ENCODE data around the gene PEX3. TPM values are rescaled to one million over a fixed set of nuclear protein-coding genes. Genes with fewer than 3 reads are reported as not detected.

Gene PEX3
- total and polyA plus RNA-seq, 2 experiments from 2014 or later = 13.8 to 19.4 TPM

DNA sequence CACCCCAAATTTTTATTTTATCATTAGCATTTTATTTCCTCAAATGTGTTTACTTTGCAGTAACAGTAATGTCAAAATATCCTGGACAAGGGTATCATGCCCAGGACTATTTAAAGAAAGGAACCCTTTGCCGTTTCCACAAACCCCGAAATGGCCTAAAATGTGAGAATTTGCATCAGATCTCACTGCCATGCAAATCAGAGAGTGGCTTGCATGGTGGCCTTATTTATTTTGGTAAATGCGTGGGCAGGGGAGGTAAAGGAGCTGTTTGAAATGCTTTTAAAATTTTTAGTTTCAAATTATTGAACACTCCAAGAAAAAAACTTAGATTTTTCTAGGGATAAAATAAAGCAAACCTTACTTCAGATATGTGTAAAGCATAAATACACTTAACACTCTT lies 43.9 kb upstream of the PEX3 start:
- no peak overlapping the region for H3K27ac ChIP-seq (ENCODE audit: low read depth)
- peaks cover 19% of the 10 kb centered on the region; the same call in 2 of the 3 replicates for H3K4me1 Mint-ChIP-seq
- no peak overlapping the region for H2AFZ ChIP-seq
- H3K4me2 ChIP-seq = no peak overlapping the region
- H3K9me3 Mint-ChIP-seq = no peaks in the 10 kb centered on the region
- DNase-seq (ENCODE audit: low spot score) (no peak), ATAC-seq (no peak)
- H3K79me2 ChIP-seq (replicated peaks; ENCODE audit: insufficient read depth) = no peaks in the 10 kb centered on the region
- no peaks in the 10 kb centered on the region for H3K27me3 ChIP-seq (ENCODE audit: insufficient read depth)
- 0 out of 2 replicates have a peak, but pooled peaks cover 3% of the 10 kb centered on the region for H3K9me2 ChIP-seq (ENCODE audit: insufficient read depth)
- TF ChIP-seq EZH2phosphoT487 (IDR thresholded peaks at IDR 0.05; ENCODE audit: unreplicated experiment) (no peak), JUNB (IDR thresholded peaks at IDR 0.05; ENCODE audit: unreplicated experiment) (no peak), EZH2 (IDR thresholded peaks at IDR 0.05; ENCODE audit: low read depth, unreplicated experiment) (no peak), POLR2AphosphoS5 (IDR thresholded peaks at IDR 0.05; ENCODE audit: low read depth) (no peak), CREB1 (CRISPR knock-in tag; IDR thresholded peaks at IDR 0.05; ENCODE audit: low read depth) (no peak), ZNF462 (CRISPR knock-in tag; IDR thresholded peaks at IDR 0.05) (no peak), STAT1 (IDR thresholded peaks at IDR 0.05; ENCODE audit: unreplicated experiment) (no peak), ZNF114 (CRISPR knock-in tag; IDR thresholded peaks at IDR 0.05) (no peak)
- TF ChIP-seq, protein P1, sequence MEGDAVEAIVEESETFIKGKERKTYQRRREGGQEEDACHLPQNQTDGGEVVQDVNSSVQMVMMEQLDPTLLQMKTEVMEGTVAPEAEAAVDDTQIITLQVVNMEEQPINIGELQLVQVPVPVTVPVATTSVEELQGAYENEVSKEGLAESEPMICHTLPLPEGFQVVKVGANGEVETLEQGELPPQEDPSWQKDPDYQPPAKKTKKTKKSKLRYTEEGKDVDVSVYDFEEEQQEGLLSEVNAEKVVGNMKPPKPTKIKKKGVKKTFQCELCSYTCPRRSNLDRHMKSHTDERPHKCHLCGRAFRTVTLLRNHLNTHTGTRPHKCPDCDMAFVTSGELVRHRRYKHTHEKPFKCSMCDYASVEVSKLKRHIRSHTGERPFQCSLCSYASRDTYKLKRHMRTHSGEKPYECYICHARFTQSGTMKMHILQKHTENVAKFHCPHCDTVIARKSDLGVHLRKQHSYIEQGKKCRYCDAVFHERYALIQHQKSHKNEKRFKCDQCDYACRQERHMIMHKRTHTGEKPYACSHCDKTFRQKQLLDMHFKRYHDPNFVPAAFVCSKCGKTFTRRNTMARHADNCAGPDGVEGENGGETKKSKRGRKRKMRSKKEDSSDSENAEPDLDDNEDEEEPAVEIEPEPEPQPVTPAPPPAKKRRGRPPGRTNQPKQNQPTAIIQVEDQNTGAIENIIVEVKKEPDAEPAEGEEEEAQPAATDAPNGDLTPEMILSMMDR (conservative IDR thresholded peaks at IDR 0.05; ENCODE audit: low read depth in 2 of 2) = no peak
- no peaks in the 10 kb centered on the region for H3K36me3 Mint-ChIP-seq (ENCODE audit: low read depth)
- no peaks in the 10 kb centered on the region for H3F3A ChIP-seq (replicated peaks; ENCODE audit: low read depth)
- no peak overlapping the region for H3K4me3 ChIP-seq
- H3K4me3 Mint-ChIP-seq = no peak overlapping the region
- H3K4me1 ChIP-seq (ENCODE audit: insufficient read depth) = peaks cover 25% of the 10 kb centered on the region
- H3K27ac Mint-ChIP-seq = no peak overlapping the region
- H3K27me3 Mint-ChIP-seq (ENCODE audit: insufficient read depth, low read depth, poor library complexity) = no peaks in the 10 kb centered on the region
- H4K20me1 ChIP-seq (replicated peaks; ENCODE audit: insufficient read depth) = no peaks in the 10 kb centered on the region
- no peaks in the 10 kb centered on the region for H3K36me3 ChIP-seq (ENCODE audit: insufficient read depth)
